HEK293 (cell line): ENCODE data around the gene ACOX2.
A peak's percentile ranks its signal among the peaks of the same experiment; 100 is the strongest.

Source experiments
- CTCF ChIA-PET: fragments of 350-600 bp; formaldehyde crosslinking; extraction: SDS; loops from one replicate; lab custom pipeline; 2021; ENCODE audit warnings: antibody characterized with exemption; lab: Yijun Ruan, JAX
- POLR2A ChIA-PET: fragments of 300-600 bp; formaldehyde crosslinking; extraction: SDS; loops from one replicate; lab custom pipeline; 2020; ENCODE audit warnings: antibody characterized with exemption, inconsistent platforms; lab: Yijun Ruan, JAX
- H3K27ac ChIP-seq: fragments of 200-500 bp; sonication (Bioruptor generic); 2 replicates; pipeline ENCODE4 v1.5.1; 2014; ENCODE audit warnings: low read depth, low read length, control low read depth, inconsistent platforms; ENCODE audit errors: extremely low read depth
- H3K36me3 ChIP-seq, 2 experiments: fragments of 200-500 bp in 1 of 2; sonication (Bioruptor generic) in 1 of 2; 1 replicate in 1 of 2; 2 replicates in 1 of 2; pipeline ENCODE4 v1.5.1; 2014 to 2017; ENCODE audit warnings: inconsistent platforms in 2 of 2, low read length in 2 of 2; ENCODE audit not compliant: control insufficient read depth in 2 of 2, insufficient read depth in 1 of 2
- H3K4me1 ChIP-seq: fragments of 200-500 bp; sonication (Bioruptor generic); 2 replicates; pipeline ENCODE4 v1.5.1; 2014; ENCODE audit warnings: mild to moderate bottlenecking, low read length, inconsistent platforms; ENCODE audit not compliant: control insufficient read depth, insufficient read depth
- H3K4me3 ChIP-seq: 2 replicates; pipeline ENCODE4 v1.5.1; 2011; ENCODE audit warnings: low read depth, mild to moderate bottlenecking, control low read depth, low read length, moderate library complexity
- H3K9me3 ChIP-seq: fragments of 200-500 bp; sonication (Bioruptor generic); 2 replicates; pipeline ENCODE4 v1.5.1; 2014; ENCODE audit warnings: low read depth, low read length, inconsistent platforms; ENCODE audit not compliant: control insufficient read depth, insufficient read depth
- GLIS1 ChIP-seq: fragments of 450-650 bp; formaldehyde crosslinking; IDR thresholded peaks from 2 replicates; pipeline ENCODE4 v1.5.1; 2016; ENCODE audit warnings: missing biosample characterization, missing genetic modification characterization
- KLF1 ChIP-seq: fragments of 450-650 bp; formaldehyde crosslinking; IDR thresholded peaks from 2 replicates; pipeline ENCODE4 v1.5.1; 2016; ENCODE audit warnings: missing biosample characterization, missing genetic modification characterization
- MYNN ChIP-seq: fragments of 450-650 bp; formaldehyde crosslinking; IDR thresholded peaks from 2 replicates; pipeline ENCODE4 v1.5.1; 2016; ENCODE audit warnings: missing biosample characterization, missing genetic modification characterization, borderline replicate concordance
- ZFHX2 ChIP-seq: fragments of 450-650 bp; formaldehyde crosslinking; conservative IDR thresholded peaks from 2 replicates; pipeline ENCODE4 v1.5.1; 2016; ENCODE audit warnings: missing biosample characterization, missing genetic modification characterization
- ZNF211 ChIP-seq: fragments of 450-650 bp; formaldehyde crosslinking; IDR thresholded peaks from 2 replicates; pipeline ENCODE4 v1.5.1; 2016; ENCODE audit warnings: low read depth, missing biosample characterization, missing genetic modification characterization
- ZNF214 ChIP-seq: fragments of 450-650 bp; formaldehyde crosslinking; IDR thresholded peaks from 2 replicates; pipeline ENCODE4 v1.5.1; 2017; ENCODE audit warnings: missing biosample characterization, mild to moderate bottlenecking, missing genetic modification characterization, borderline replicate concordance
- ZNF223 ChIP-seq: fragments of 450-650 bp; formaldehyde crosslinking; IDR thresholded peaks from 2 replicates; pipeline ENCODE4 v1.5.1; 2016; ENCODE audit warnings: missing biosample characterization, missing genetic modification characterization
- ZNF248 ChIP-seq: fragments of 450-650 bp; formaldehyde crosslinking; IDR thresholded peaks from 2 replicates; pipeline ENCODE4 v1.5.1; 2017; ENCODE audit warnings: missing biosample characterization, missing genetic modification characterization
- ZNF366 ChIP-seq: fragments of 450-650 bp; formaldehyde crosslinking; conservative IDR thresholded peaks from 2 replicates; pipeline ENCODE4 v1.5.1; 2016; ENCODE audit warnings: missing biosample characterization, missing genetic modification characterization
- ZNF514 ChIP-seq: fragments of 450-650 bp; formaldehyde crosslinking; IDR thresholded peaks from 2 replicates; pipeline ENCODE4 v1.5.1; 2016; ENCODE audit warnings: missing biosample characterization, missing genetic modification characterization
- ZNF792 ChIP-seq: fragments of 450-650 bp; formaldehyde crosslinking; IDR thresholded peaks from 2 replicates; pipeline ENCODE4 v1.5.1; 2016; ENCODE audit warnings: missing biosample characterization, missing genetic modification characterization
- TF ChIP-seq, protein P1 (sequence below): IDR thresholded peaks from 2 replicates; pipeline ENCODE4 v1.6.1; 2011; ENCODE audit warnings: mild to moderate bottlenecking, low read depth, low read length, borderline replicate concordance
- TF ChIP-seq, protein P2 (sequence below): fragments of 450-650 bp; formaldehyde crosslinking; conservative IDR thresholded peaks from 2 replicates; pipeline ENCODE4 v1.5.1; 2016; ENCODE audit warnings: low read depth, missing biosample characterization, missing genetic modification characterization
- TF ChIP-seq, protein P3 (sequence below): fragments of 450-650 bp; formaldehyde crosslinking; conservative IDR thresholded peaks from 2 replicates; pipeline ENCODE4 v1.5.1; 2016; ENCODE audit warnings: low read depth, missing biosample characterization, missing genetic modification characterization

The ACOX2 gene

DNA sequence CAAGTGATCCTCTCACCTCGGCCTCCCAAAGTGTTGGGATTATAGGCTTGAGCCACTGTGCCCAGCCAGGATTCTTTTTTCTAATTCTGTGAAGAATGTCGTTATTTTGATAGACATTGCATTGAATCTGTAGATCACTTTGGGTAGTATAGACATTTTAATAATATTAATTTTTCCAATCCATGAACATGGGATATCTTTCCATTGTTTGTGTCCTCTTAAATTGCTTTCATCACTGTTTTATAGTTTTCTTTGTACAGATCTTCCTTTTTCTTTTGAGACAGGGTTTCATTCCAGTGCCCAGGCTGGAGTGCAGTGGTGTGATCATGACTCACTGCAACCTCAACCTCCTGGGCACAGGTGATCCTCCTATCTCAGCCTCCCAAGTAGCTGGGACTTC is 56.7 kb downstream of the ACOX2 start:
- TF ChIP-seq GLIS1 (tag by site-specific recombination), result no peak
- TF ChIP-seq, protein P1, sequence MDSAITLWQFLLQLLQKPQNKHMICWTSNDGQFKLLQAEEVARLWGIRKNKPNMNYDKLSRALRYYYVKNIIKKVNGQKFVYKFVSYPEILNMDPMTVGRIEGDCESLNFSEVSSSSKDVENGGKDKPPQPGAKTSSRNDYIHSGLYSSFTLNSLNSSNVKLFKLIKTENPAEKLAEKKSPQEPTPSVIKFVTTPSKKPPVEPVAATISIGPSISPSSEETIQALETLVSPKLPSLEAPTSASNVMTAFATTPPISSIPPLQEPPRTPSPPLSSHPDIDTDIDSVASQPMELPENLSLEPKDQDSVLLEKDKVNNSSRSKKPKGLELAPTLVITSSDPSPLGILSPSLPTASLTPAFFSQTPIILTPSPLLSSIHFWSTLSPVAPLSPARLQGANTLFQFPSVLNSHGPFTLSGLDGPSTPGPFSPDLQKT, result no peak
- no peak for TF ChIP-seq MYNN (tag by site-specific recombination)
- no peak for TF ChIP-seq ZNF214
- TF ChIP-seq KLF1 (tag by site-specific recombination), result no peak
- TF ChIP-seq ZNF211 (tag by site-specific recombination), result no peak
- TF ChIP-seq ZNF248 (tag by site-specific recombination), result peak; percentile 98
- TF ChIP-seq ZNF514 (tag by site-specific recombination), result no peak
- ChIA-PET POLR2A (no interaction called here), CTCF (no interaction called here)
- Histone ChIP-seq H3K4me3 (no peak overlapping the region), H3K27ac (no peak overlapping the region), H3K4me1 (no peaks in the 10 kb centered on the region), H3K9me3 (no peaks in the 10 kb centered on the region), H3K36me3 (no peaks in the 10 kb centered on the region)

DNA sequence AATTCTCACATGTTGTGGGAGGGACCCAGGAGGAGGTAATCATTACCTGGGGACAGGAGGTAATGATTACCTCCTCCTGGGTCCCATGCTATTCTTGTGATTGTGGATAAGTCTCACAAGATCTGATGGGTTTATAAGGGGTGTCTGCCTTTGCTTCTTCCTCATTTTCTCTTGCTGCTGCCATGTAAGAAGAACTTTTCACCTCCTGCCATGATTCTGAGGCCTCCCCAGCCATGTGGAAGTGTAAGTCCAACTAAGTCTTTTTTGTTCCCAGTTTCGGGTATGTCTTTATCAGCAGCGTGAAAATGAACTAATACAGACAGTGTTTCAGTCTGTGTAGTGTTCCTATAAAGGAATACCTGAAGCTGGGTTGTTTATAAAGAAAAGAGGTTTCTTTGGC is 58.2 kb downstream of the ACOX2 start:
- TF ChIP-seq ZNF792 (no peak), ZNF223 (tag by site-specific recombination) (no peak)
- POLR2A ChIA-PET, result no interaction called here
- Histone ChIP-seq H3K27ac (no peak overlapping the region), H3K36me3 (no peaks in the 10 kb centered on the region), H3K4me1 (0 out of 2 replicates have a peak, but pooled peaks cover 2% of the 10 kb centered on the region), H3K9me3 (no peaks in the 10 kb centered on the region), H3K4me3 (no peak overlapping the region)
- CTCF ChIA-PET, result no interaction called here

DNA sequence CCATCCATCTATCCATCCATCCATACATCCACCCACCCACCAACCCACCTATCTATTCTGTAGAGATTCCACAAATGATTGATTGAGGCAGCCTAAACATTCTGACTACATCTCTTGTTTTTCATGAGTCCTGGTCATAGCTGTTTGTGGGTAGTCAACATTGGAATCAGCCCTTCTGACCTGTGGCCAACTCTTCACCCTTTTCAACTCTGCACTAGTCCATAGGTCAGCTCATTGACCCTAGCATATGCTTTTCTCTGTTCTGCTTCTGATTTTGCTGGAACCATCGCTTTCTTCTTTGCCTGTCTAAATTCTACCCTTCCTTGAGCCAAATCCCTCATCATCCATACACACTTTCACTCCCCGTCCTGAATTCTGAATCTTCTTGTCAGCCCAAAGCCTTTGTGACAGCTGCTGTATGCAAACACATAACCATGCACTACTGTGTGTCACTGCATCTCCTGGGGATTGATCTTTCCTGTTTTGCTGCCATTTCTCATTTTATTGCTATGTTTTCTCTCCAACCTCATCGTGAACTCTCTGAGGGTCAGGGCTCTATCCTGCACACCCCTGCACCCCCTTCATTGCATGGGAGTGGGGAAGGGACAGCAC is 61.9 kb downstream of the ACOX2 start:
- Histone ChIP-seq H3K27ac (no peak overlapping the region), H3K9me3 (no peaks in the 10 kb centered on the region), H3K4me1 (peaks cover 14% of the 10 kb centered on the region), H3K36me3 (no peaks in the 10 kb centered on the region), H3K4me3 (no peak overlapping the region)
- TF ChIP-seq ZNF366 (tag by site-specific recombination), result 0 out of 2 replicates have a peak, but pooled peaks have one; percentile 30
- TF ChIP-seq, protein P2, sequence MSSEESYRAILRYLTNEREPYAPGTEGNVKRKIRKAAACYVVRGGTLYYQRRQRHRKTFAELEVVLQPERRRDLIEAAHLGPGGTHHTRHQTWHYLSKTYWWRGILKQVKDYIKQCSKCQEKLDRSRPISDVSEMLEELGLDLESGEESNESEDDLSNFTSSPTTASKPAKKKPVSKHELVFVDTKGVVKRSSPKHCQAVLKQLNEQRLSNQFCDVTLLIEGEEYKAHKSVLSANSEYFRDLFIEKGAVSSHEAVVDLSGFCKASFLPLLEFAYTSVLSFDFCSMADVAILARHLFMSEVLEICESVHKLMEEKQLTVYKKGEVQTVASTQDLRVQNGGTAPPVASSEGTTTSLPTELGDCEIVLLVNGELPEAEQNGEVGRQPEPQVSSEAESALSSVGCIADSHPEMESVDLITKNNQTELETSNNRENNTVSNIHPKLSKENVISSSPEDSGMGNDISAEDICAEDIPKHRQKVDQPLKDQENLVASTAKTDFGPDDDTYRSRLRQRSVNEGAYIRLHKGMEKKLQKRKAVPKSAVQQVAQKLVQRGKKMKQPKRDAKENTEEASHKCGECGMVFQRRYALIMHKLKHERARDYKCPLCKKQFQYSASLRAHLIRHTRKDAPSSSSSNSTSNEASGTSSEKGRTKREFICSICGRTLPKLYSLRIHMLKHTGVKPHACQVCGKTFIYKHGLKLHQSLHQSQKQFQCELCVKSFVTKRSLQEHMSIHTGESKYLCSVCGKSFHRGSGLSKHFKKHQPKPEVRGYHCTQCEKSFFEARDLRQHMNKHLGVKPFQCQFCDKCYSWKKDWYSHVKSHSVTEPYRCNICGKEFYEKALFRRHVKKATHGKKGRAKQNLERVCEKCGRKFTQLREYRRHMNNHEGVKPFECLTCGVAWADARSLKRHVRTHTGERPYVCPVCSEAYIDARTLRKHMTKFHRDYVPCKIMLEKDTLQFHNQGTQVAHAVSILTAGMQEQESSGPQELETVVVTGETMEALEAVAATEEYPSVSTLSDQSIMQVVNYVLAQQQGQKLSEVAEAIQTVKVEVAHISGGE (tag by site-specific recombination), result no peak
- POLR2A ChIA-PET, result no interaction called here
- CTCF ChIA-PET, result interaction anchor here (1.1 kb wide), 1 partner anchor 11 kb away, joined by 4 read pairs; no protein-coding TSS in a partner anchor

DNA sequence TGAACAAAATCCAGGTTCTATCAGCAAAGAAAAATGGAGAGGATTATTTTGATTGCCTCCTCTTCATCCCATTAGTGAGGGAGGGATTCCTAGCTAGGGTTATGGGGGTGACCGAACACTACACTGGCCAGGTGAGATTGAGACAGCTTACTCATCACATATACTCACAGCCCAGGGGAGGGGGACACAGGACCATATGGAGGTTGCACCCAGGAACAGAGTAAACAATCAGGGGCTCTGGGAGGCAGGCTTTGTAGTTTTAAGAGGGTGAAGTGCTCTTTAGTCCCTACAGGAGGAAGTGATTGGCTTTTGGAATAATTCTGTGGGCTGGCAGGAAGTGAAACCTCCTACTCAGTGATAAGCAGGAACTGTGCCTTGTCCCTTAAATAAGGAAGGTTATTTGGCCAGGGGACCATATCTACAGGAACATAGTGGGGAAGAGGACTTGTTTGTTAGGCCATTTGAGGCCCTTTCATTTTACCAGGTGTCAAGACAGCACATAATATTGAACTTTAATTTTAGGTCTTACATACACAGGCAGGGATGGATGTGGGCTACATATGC is 62.6 kb downstream of the ACOX2 start:
- H3K4me3 ChIP-seq, result no peak overlapping the region
- no peaks in the 10 kb centered on the region for H3K9me3 ChIP-seq
- CTCF ChIA-PET, result interaction anchor here (1.1 to 1.4 kb wide), 2 partner anchors 11 to 17 kb away, joined by 3 to 4 read pairs; no protein-coding TSS in a partner anchor
- no peak overlapping the region for H3K27ac ChIP-seq
- no peaks in the 10 kb centered on the region for H3K36me3 ChIP-seq
- H3K4me1 ChIP-seq, result peaks cover 14% of the 10 kb centered on the region
- peak; percentile 43; the same call in 1 of the 2 replicates for TF ChIP-seq ZFHX2 (tag by site-specific recombination)
- TF ChIP-seq, protein P3, sequence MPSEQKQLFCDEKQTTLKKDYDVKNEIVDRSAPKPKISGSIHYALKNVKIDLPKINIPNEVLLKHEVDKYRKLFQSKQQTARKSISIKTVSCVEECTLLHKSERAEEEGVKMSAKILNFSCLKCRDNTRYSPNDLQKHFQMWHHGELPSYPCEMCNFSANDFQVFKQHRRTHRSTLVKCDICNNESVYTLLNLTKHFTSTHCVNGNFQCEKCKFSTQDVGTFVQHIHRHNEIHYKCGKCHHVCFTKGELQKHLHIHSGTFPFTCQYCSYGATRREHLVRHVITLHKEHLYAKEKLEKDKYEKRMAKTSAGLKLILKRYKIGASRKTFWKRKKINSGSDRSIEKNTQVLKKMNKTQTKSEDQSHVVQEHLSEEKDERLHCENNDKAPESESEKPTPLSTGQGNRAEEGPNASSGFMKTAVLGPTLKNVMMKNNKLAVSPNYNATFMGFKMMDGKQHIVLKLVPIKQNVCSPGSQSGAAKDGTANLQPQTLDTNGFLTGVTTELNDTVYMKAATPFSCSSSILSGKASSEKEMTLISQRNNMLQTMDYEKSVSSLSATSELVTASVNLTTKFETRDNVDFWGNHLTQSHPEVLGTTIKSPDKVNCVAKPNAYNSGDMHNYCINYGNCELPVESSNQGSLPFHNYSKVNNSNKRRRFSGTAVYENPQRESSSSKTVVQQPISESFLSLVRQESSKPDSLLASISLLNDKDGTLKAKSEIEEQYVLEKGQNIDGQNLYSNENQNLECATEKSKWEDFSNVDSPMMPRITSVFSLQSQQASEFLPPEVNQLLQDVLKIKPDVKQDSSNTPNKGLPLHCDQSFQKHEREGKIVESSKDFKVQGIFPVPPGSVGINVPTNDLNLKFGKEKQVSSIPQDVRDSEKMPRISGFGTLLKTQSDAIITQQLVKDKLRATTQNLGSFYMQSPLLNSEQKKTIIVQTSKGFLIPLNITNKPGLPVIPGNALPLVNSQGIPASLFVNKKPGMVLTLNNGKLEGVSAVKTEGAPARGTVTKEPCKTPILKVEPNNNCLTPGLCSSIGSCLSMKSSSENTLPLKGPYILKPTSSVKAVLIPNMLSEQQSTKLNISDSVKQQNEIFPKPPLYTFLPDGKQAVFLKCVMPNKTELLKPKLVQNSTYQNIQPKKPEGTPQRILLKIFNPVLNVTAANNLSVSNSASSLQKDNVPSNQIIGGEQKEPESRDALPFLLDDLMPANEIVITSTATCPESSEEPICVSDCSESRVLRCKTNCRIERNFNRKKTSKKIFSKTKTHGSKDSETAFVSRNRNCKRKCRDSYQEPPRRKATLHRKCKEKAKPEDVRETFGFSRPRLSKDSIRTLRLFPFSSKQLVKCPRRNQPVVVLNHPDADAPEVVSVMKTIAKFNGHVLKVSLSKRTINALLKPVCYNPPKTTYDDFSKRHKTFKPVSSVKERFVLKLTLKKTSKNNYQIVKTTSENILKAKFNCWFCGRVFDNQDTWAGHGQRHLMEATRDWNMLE (tag by site-specific recombination), result no peak
- TF ChIP-seq, all 188 proteins: peak for 1
- POLR2A ChIA-PET, result no interaction called here
